GM21526 (cell line): Measurements from ENCODE around the gene UQCC5.
"Not testable (repeated sequence)": the region's sequence is repeated elsewhere in the genome, so short reads cannot be mapped to it uniquely, and the experiment has no call there.

Experiments used
- ATAC-seq: cut with Tn5 transposase; IDR thresholded peaks from one replicate; pipeline ENCODE4 v1.9.1; 2021; ENCODE audit warnings: moderate library complexity; ENCODE audit not compliant: unreplicated experiment, low FRiP score

Gene UQCC5

DNA sequence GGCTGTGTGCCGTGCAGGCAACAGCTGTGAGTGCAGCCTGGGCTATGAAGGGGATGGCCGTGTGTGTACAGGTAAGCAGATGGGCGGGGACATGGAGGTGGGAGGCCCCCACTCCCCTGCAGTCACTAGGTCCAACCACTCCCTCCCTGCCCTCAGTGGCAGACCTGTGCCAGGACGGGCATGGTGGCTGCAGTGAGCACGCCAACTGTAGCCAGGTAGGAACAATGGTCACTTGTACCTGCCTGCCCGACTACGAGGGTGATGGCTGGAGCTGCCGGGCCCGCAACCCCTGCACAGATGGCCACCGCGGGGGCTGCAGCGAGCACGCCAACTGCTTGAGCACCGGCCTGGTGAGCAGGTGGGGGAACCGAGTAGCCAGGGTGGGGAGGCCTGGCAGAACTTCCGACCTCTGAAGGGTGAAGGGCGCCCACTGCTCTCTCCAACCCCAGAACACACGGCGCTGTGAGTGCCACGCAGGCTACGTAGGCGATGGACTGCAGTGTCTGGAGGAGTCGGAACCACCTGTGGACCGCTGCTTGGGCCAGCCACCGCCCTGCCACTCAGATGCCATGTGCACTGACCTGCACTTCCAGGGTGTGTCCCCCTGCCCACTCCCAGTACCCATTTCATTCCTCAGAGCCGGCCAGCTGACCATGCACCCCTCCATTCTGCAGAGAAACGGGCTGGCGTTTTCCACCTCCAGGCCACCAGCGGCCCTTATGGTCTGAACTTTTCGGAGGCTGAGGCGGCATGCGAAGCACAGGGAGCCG, 14.3 kb upstream of the UQCC5 start:
- no peak for ATAC-seq

DNA sequence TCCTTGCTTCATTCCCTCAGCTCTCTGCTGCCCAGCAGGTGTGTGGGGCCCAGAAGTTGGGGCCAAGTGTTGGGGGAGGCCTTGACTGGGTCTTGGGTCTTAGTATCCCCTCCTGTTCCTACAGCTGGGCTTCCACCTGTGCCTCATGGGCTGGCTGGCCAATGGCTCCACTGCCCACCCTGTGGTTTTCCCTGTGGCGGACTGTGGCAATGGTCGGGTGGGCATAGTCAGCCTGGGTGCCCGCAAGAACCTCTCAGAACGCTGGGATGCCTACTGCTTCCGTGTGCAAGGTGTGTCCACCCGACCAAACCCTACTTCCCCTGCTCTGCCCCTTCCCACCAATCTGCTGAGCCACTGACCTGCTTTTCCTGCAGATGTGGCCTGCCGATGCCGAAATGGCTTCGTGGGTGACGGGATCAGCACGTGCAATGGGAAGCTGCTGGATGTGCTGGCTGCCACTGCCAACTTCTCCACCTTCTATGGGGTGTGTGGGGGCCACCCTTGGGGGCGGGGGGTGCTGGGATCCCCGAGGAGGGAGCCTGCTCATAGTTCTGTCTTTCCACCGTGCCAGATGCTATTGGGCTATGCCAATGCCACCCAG, 13.7 kb upstream of the UQCC5 start:
- ATAC-seq: no peak

GRCh38 chr3:52523386-52524257, 12.8 kb upstream of the UQCC5 start:
- no peak for ATAC-seq

DNA sequence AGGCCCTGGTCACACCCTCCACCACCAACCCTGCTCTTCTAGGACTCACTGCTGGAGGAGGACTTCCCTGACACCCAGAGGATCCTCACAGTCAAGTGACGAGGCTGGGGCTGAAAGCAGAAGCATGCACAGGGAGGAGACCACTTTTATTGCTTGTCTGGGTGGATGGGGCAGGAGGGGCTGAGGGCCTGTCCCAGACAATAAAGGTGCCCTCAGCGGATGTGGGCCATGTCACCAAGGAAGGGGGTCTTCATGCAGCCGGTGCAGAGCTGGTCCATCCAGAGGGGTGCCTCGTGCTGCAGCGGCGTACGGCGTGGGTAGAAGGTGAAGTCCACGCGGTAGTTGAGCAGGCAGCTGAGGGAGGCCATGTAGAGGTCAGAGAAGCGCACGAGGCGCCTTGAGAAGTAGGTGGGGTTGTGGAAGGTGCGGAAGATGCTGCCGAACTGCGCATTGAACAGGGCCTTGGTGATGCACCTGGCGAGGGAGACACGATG, 12.1 kb upstream of the UQCC5 start:
- no peak for ATAC-seq

- ATAC-seq: no peak
These were observed 11.4 kb upstream of the UQCC5 start for GRCh38 chr3:52524752-52525679.

- ATAC-seq: no peak
These were observed 10.5 kb upstream of the UQCC5 start for GRCh38 chr3:52525680-52526561.

DNA sequence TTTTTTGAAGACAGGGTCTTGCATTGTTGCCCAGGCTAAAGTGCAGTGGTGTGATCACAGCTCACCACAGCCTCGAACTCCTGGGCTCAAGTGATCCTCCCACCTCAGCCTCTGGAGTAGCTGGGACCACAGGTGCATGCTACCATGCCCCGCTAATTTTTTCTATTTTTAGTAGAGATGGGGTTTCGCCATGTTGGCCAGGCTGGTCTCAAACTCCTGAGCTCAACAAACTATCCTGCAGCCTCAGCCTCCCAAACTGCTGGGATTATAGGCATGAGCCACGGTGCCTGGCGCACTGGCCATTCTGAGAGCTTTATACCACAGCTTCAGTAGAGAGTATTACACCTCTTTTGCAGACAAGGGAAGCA, 9.8 kb upstream of the UQCC5 start:
- ATAC-seq: not testable (repeated sequence)

GRCh38 chr3:52527039-52527731, 9.2 kb upstream of the UQCC5 start:
- ATAC-seq: no peak

- ATAC-seq: no peak
These were observed 8.4 kb upstream of the UQCC5 start for GRCh38 chr3:52527732-52528585.

- no peak for ATAC-seq
These were observed 7.6 kb upstream of the UQCC5 start for GRCh38 chr3:52528586-52529375.

GRCh38 chr3:52529376-52530333, 6.8 kb upstream of the UQCC5 start:
- no peak for ATAC-seq

GRCh38 chr3:52530918-52531826, 5.2 kb upstream of the UQCC5 start:
- no peak for ATAC-seq

DNA sequence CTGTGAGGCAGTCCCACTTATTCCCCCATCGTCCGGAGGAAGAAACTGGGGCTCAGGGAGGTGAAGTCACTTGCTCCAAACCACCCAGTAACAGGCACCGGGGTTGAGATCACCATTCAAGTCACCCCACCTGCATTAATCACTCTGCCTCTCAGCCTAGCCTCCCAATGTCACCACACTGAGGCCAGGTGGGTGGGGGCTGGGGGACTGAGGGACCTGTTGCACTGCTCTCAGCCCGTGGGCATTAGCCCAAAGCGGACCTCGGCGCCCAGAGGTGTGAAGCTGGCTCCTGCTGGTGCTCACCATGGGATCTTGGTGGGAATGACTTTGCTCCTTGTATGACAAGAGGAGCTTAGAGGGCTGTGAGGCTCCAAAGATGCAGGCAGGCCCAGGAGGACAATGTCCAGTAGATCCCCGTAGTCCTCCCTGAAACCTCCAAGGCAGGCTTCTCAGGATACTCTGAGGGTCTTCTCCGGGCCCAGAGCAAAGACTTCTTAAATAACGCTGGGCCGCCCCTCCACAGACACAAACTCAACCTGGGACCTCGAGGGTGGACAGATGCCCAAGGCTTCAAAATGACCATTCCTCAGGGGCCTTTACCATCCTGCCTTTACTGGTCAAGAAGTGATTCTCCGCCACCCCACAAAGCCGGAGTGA, 4.4 kb upstream of the UQCC5 start:
- ATAC-seq: no peak

GRCh38 chr3:52532517-52532837, 3.9 kb upstream of the UQCC5 start:
- ATAC-seq: no peak
